Left forelimb (tissue), 1 donor: ENCODE results near the gene KDSR.

ENCODE experiments used
- DNase-seq: peaks from one replicate; pipeline ENCODE4 v3.0.0-alpha.2; 2018; ENCODE audit warnings: low spot score

KDSR gene

GRCh38 chr18:63320123-63320974 is 46.7 kb downstream of the KDSR start:
- DNase-seq, result peak; percentile 90

GRCh38 chr18:63319383-63320122 is 47.5 kb downstream of the KDSR start, which contains the start of gene BCL2:
Gene BCL2 (minus strand): TSS chr18:63319769.
- peak; percentile 82 for DNase-seq

GRCh38 chr18:63318889-63319382 is 48.1 kb downstream of the KDSR start:
- DNase-seq, result no peak

GRCh38 chr18:63317982-63318888 is 48.8 kb downstream of the KDSR start:
- DNase-seq, result peak; percentile 70

GRCh38 chr18:63317556-63317946 is 49.5 kb downstream of the KDSR start:
- no peak for DNase-seq

GRCh38 chr18:63316612-63317555 is 50.1 kb downstream of the KDSR start:
- DNase-seq, result no peak

GRCh38 chr18:63315876-63316275 is 51.1 kb downstream of the KDSR start:
- DNase-seq, result no peak

- no peak for DNase-seq
Measured at GRCh38 chr18:63315131-63315662, 51.8 kb downstream of the KDSR start.

- DNase-seq, result no peak
Measured at GRCh38 chr18:63314062-63314790, 52.8 kb downstream of the KDSR start.

GRCh38 chr18:63313396-63313917 is 53.5 kb downstream of the KDSR start:
- DNase-seq, result no peak

GRCh38 chr18:63312737-63313395 is 54.1 kb downstream of the KDSR start:
- no peak for DNase-seq

- no peak for DNase-seq
Measured at GRCh38 chr18:63312019-63312409, 55.0 kb downstream of the KDSR start.

- DNase-seq, result no peak
Measured at GRCh38 chr18:63311118-63312018, 55.6 kb downstream of the KDSR start.

GRCh38 chr18:63309422-63309821 is 57.6 kb downstream of the KDSR start:
- DNase-seq, result no peak

- DNase-seq, result no peak
Measured at GRCh38 chr18:63307551-63308200, 59.3 kb downstream of the KDSR start.

GRCh38 chr18:63306819-63307550 is 60.0 kb downstream of the KDSR start:
- DNase-seq, result no peak

- no peak for DNase-seq
Measured at GRCh38 chr18:63306249-63306648, 60.8 kb downstream of the KDSR start.
